Measurements from ENCODE around the gene RCAN3.
"Not testable (repeated sequence)": the region's sequence is repeated elsewhere in the genome, so short reads cannot be mapped to it uniquely, and the experiment has no call there.

Gene RCAN3

DNA sequence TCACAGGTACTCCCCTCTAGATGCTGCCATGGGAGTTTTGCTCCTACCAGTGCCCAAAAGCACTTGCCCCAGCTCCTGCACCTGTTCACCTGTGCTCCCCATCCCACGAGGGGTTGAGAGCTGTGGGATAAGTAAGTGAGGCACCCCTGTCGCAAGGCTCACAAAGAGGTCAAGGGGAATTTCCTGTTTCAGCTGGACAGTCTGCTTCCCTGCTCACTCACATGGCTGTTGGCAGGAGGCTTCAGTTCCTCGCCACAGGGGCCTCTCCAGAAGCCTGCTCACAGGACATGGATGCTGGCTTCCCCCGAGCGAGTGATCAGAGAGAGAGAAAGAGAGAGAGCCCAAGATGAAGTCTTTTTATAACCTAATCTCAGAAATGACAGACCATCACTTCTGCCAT, 44.6 kb downstream of the RCAN3 start:
- TF ChIP-seq, protein P1, sequence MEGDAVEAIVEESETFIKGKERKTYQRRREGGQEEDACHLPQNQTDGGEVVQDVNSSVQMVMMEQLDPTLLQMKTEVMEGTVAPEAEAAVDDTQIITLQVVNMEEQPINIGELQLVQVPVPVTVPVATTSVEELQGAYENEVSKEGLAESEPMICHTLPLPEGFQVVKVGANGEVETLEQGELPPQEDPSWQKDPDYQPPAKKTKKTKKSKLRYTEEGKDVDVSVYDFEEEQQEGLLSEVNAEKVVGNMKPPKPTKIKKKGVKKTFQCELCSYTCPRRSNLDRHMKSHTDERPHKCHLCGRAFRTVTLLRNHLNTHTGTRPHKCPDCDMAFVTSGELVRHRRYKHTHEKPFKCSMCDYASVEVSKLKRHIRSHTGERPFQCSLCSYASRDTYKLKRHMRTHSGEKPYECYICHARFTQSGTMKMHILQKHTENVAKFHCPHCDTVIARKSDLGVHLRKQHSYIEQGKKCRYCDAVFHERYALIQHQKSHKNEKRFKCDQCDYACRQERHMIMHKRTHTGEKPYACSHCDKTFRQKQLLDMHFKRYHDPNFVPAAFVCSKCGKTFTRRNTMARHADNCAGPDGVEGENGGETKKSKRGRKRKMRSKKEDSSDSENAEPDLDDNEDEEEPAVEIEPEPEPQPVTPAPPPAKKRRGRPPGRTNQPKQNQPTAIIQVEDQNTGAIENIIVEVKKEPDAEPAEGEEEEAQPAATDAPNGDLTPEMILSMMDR (conservative IDR thresholded peaks at IDR 0.05; ENCODE audit: control insufficient read depth, insufficient read depth, low read depth, low read length): no peak

DNA sequence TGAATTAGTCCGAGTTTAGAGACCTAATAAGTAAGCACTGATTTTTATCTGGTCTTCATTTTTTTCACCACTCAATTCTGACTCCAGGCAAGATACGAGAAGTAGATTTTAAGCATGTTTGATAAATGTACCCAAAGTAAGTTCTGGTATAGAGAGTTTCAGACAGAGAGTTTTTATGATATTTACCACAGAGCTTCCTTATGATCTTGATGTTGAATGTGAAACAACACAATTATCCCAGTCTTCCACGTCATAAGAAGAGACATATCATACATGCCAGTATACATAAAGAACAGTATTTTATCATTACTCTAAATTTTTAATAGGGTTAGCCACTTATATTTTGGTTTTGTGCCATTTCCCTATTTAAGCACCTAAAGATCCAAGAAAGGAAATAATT, 45.4 kb downstream of the RCAN3 start:
- no peak for DNase-seq (ENCODE audit: low read depth)
- TF ChIP-seq, protein P1 (conservative IDR thresholded peaks at IDR 0.05; ENCODE audit: control insufficient read depth, insufficient read depth, low read depth, low read length): no peak
- H3K4me3 ChIP-seq (ENCODE audit: control insufficient read depth, low read depth, low read length): no peak overlapping the region

More for the DNA sequence above, 44.6 kb downstream of the RCAN3 start:
- no peak for DNase-seq (ENCODE audit: low read depth)
- H3K4me3 ChIP-seq (ENCODE audit: control insufficient read depth, low read depth, low read length): no peak overlapping the region

DNA sequence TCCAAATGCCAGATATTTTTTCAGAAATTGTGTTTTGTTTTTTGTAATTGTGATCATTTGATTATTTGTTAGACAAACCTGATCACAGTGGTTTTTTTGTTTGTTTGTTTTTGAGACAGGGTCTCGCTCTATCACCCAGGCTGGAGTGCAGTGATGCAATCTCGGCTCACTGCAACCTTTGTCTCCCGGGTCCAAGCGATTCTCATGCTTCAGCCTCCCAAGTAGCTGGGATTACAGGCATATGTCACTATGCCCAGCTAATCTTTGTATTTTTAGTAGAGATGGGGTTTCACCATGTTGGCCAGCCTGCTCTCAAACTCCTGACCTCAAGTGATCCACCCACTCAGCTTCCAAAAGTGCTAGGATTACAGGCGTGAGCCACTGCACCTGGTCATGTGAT, 46.6 kb downstream of the RCAN3 start:
- DNase-seq (ENCODE audit: low read depth); H3K4me3 ChIP-seq (ENCODE audit: control insufficient read depth, low read depth, low read length): not testable (repeated sequence)

DNA sequence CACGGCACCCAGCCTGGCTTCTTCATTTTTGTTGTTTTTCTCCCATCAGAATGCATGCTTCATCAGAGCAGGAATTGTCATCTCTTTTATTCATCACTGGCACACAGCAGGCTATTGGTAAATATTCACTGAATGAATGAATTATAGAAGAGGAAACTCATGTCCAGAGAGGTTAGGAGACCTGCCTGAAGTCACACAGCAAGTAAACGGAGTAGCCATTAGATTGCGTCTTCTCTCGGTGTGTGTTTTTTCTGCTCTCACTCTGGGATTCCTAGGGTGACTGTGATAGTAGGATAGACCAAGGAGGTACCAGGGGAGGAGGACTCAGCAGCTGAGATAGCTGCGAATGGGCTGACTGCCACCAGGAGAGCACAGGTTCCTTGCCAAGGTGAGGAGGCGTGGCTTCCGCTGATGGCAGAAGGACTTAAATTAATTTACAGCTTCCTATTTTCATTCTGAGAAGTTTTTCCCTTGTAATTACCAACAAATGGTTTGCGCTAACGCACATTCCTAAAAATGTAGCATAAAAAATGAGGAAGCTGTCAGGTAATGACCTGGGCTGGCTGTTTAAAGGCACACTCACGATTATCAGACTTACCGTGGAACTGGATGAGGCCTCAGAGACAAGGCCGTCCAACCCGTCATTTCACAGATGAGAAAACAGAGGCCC, 48.8 kb downstream of the RCAN3 start:
- TF ChIP-seq, protein P1 (conservative IDR thresholded peaks at IDR 0.05; ENCODE audit: control insufficient read depth, insufficient read depth, low read depth, low read length): no peak
- DNase-seq (ENCODE audit: low read depth): no peak
- H3K4me3 ChIP-seq (ENCODE audit: control insufficient read depth, low read depth, low read length): no peak overlapping the region

DNA sequence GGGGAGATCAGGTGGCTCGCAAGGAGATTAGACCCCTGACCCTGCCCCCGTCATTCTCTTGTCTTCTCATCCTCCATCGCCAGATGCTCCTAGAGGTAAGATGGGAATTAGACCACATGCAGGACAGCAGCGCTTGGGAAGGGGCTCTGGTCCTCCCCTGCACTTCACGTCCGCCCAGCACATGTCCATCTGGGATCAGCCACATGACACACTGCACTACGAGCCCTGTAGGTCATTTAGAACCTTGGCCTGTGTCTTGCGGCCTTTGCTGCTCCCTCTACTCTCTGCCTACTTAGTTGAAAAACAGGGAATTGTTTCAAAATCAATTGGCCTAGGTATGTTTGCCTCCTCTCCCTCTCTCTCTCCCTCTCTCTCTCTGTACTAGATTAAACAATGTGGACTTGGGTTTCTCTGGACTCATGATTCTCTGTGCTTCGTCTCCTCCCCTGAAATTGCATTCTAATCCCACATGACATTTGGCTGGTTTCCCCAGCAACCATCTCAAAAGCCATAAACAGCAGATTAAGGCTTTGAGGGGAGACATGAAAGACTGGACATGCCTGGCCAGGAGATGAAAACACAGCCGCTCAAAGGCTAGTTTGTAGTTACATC, 49.4 kb downstream of the RCAN3 start:
- H3K4me3 ChIP-seq (ENCODE audit: control insufficient read depth, low read depth, low read length): no peak overlapping the region
- TF ChIP-seq, protein P1 (conservative IDR thresholded peaks at IDR 0.05; ENCODE audit: control insufficient read depth, insufficient read depth, low read depth, low read length): no peak
- no peak for DNase-seq (ENCODE audit: low read depth)

DNA sequence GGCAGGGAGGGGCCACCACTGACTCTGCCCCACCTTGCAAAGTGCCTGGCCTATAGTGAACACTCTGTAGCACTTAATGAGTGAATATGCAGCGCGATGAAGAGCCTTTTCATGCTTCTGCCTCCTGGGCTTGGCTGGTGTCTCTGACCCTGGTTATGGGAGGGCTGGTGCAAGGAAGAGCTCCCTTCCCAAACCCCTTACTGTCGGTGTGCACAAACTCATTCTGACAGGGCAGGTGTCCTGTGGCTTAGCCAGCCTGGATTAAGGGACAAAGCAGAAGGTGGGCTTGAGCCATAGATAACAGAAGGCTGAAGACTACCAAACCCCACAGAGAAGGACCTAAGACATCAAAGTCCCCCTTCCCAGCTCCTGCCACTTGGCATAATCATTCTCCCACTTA, 51.3 kb downstream of the RCAN3 start:
- TF ChIP-seq, protein P1 (conservative IDR thresholded peaks at IDR 0.05; ENCODE audit: control insufficient read depth, insufficient read depth, low read depth, low read length): no peak
- H3K4me3 ChIP-seq (ENCODE audit: control insufficient read depth, low read depth, low read length): no peak overlapping the region
- no peak for DNase-seq (ENCODE audit: low read depth)

DNA sequence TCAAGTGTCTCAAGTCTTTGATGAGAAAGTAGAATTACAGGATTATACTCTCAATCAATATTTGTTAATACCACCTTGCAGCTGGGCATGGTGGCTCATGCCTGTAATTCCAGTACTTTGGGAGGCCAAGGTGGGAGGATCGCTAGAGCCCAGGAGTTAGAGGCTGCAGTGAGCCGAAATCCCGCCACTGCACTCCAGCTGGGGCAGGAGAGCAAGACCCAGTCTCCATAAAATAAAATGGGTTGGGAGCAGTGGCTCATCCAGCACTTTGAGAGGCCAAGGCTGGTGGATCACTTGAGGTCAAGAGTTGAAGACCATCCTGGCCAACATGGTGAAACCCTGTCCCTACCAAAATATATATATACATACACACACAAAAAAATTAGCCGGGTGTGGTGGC, 52.1 kb downstream of the RCAN3 start:
- TF ChIP-seq, protein P1 (conservative IDR thresholded peaks at IDR 0.05; ENCODE audit: control insufficient read depth, insufficient read depth, low read depth, low read length): no peak
- no peak overlapping the region for H3K4me3 ChIP-seq (ENCODE audit: control insufficient read depth, low read depth, low read length)
- DNase-seq (ENCODE audit: low read depth): no peak
